A673 (cell line): Measurements from ENCODE around the gene TRIM14. TPM values are rescaled to one million over a fixed set of nuclear protein-coding genes. Genes with fewer than 3 reads are reported as not detected.

Source experiments
- BruUV-seq: library from RNA; stranded (reverse); fragments of 400-500 nt; replicated peaks from 2 replicates; lab custom pipeline; 2021; lab: Mats Ljungman, UMichigan
- CTCF ChIA-PET: fragments of 300-600 bp; sonication (Branson Sonifier 250); formaldehyde crosslinking; loops from one replicate; lab custom pipeline; 2022; ENCODE audit warnings: antibody characterized with exemption; lab: Charles Lee
- POLR2A ChIA-PET: fragments of 300-600 bp; sonication (Branson Sonifier 250); formaldehyde crosslinking; loops from one replicate; lab custom pipeline; 2022; ENCODE audit warnings: antibody characterized with exemption; ENCODE audit not compliant: low non-redundant PET; lab: Charles Lee
- DNase-seq: peaks from one replicate; pipeline ENCODE4 v3.0.0-alpha.2; 2015; ENCODE audit warnings: low spot score
- H3K27ac ChIP-seq: fragments of 200-600 bp; sonication (generic); 2 replicates; pipeline ENCODE4 v1.5.1; 2016; ENCODE audit warnings: mixed run types, low read depth, mild to moderate bottlenecking, mixed read lengths, antibody characterized with exemption, low read length; ENCODE audit not compliant: poor library complexity, severe bottlenecking
- H3K27me3 ChIP-seq: fragments of 200-600 bp; sonication (generic); replicated peaks from 2 replicates; pipeline ENCODE4 v1.6.1; 2017; ENCODE audit warnings: mixed run types, low read depth, mild to moderate bottlenecking, mixed read lengths, antibody characterized with exemption, low read length; ENCODE audit not compliant: insufficient read depth, poor library complexity
- H3K36me3 ChIP-seq: fragments of 200-600 bp; sonication (generic); 2 replicates; pipeline ENCODE4 v1.6.1; 2016; ENCODE audit warnings: mixed run types, mild to moderate bottlenecking, mixed read lengths, antibody characterized with exemption, low read length; ENCODE audit not compliant: insufficient read depth, poor library complexity, severe bottlenecking
- H3K4me1 ChIP-seq: fragments of 200-600 bp; sonication (generic); 2 replicates; pipeline ENCODE4 v1.6.1; 2017; ENCODE audit warnings: mixed run types, mild to moderate bottlenecking, mixed read lengths, antibody characterized with exemption, low read length; ENCODE audit not compliant: insufficient read depth, poor library complexity, severe bottlenecking
- H3K4me3 ChIP-seq: fragments of 200-600 bp; sonication (generic); 2 replicates; pipeline ENCODE4 v1.5.1; 2016; ENCODE audit warnings: low read depth, mixed run types, mild to moderate bottlenecking, mixed read lengths, low read length; ENCODE audit not compliant: poor library complexity, severe bottlenecking
- H3K9me3 ChIP-seq: fragments of 200-600 bp; sonication (generic); 2 replicates; pipeline ENCODE4 v1.6.1; 2016; ENCODE audit warnings: mixed run types, low read depth, mild to moderate bottlenecking, mixed read lengths, antibody characterized with exemption, low read length; ENCODE audit not compliant: poor library complexity, severe bottlenecking
- EZH2 ChIP-seq: fragments of 200-600 bp; sonication (generic); IDR thresholded peaks from 2 replicates; pipeline ENCODE4 v1.6.1; 2017; ENCODE audit warnings: borderline replicate concordance, low read depth, mild to moderate bottlenecking, mixed read lengths, antibody characterized with exemption, low read length; ENCODE audit not compliant: poor library complexity, severe bottlenecking
- intact Hi-C: fragments of 100-400 bp; cut with micrococcal nuclease; formaldehyde crosslinking; loops from one replicate; pipeline ENCODE4 v1.10.0; 2022; ENCODE audit not compliant: unreplicated experiment
- total RNA-seq: library from RNA; stranded (reverse); gene quantifications from 2 replicates; pipeline ENCODE4 v1.2.3, GENCODE V29; 2021
- TF ChIP-seq, protein P1 (sequence below): fragments of 300-800, 200-600 bp; sonication (generic); conservative IDR thresholded peaks from 2 replicates; pipeline ENCODE4 v1.5.1; 2017; ENCODE audit warnings: low read depth, mild to moderate bottlenecking, antibody characterized with exemption, low read length, moderate library complexity, mixed read lengths

The TRIM14 gene
- total RNA-seq, 1 experiment from 2014 or later = 3.8 TPM

DNA sequence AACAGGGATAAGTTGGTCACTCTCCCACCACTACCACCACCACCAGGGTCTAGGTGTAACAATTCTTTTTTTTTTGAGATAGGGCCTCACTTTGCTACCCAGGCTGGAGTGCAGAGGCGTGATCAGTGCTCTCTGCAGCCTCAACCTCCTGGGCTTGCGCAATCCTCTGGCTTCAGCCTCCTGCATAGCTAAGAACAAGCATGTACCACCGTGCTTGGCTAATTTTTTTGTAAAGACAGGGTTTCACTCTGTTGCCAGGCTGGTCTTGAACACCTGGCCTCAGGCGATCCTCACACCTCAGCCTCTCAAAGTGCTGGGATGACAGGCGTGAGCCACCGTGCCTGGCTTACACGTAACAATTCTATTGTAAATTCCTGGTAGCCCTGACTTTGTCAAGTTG is 45.9 kb upstream of the TRIM14 start:
- Histone ChIP-seq H3K36me3 (no peaks in the 10 kb centered on the region), H3K4me3 (no peak overlapping the region), H3K27me3 (no peaks in the 10 kb centered on the region), H3K4me1 (no peaks in the 10 kb centered on the region), H3K27ac (no peak overlapping the region), H3K9me3 (no peaks in the 10 kb centered on the region)
- no TSS peak for BruUV-seq
- intact Hi-C loops = no loop called here
- CTCF ChIA-PET = no interaction called here
- DNase-seq = no peak
- POLR2A ChIA-PET = no interaction called here
- TF ChIP-seq, protein P1, sequence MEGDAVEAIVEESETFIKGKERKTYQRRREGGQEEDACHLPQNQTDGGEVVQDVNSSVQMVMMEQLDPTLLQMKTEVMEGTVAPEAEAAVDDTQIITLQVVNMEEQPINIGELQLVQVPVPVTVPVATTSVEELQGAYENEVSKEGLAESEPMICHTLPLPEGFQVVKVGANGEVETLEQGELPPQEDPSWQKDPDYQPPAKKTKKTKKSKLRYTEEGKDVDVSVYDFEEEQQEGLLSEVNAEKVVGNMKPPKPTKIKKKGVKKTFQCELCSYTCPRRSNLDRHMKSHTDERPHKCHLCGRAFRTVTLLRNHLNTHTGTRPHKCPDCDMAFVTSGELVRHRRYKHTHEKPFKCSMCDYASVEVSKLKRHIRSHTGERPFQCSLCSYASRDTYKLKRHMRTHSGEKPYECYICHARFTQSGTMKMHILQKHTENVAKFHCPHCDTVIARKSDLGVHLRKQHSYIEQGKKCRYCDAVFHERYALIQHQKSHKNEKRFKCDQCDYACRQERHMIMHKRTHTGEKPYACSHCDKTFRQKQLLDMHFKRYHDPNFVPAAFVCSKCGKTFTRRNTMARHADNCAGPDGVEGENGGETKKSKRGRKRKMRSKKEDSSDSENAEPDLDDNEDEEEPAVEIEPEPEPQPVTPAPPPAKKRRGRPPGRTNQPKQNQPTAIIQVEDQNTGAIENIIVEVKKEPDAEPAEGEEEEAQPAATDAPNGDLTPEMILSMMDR = no peak
- TF ChIP-seq EZH2 = no peak

DNA sequence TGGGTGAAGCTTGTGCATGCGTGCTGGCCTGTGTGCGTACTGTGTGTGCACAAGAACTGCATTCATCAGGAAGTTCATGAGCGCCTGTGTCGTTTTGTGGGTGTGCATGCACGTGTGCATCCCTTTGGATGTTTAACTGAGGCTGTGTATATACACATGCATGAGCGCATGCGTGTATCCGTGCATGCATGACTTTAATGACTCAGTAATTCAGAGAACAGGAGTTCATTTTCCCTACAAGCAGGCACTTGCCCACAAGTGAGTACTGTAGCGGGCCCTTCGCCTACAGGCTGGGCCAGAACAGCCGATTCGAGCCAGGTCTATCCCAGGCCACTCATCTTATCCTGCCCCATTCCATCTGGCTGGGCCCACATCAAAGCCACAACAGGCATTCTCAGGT is 43.6 kb upstream of the TRIM14 start:
- H3K4me1 ChIP-seq = no peaks in the 10 kb centered on the region
- H3K36me3 ChIP-seq = no peaks in the 10 kb centered on the region
- no peak overlapping the region for H3K27ac ChIP-seq
- CTCF ChIA-PET = no interaction called here
- H3K27me3 ChIP-seq = no peaks in the 10 kb centered on the region
- no peak for DNase-seq
- H3K9me3 ChIP-seq = no peaks in the 10 kb centered on the region
- H3K4me3 ChIP-seq = no peak overlapping the region
- TF ChIP-seq EZH2 = no peak
- TF ChIP-seq, protein P1 = no peak
- intact Hi-C loops = no loop called here
- BruUV-seq = no TSS peak
- POLR2A ChIA-PET = no interaction called here

DNA sequence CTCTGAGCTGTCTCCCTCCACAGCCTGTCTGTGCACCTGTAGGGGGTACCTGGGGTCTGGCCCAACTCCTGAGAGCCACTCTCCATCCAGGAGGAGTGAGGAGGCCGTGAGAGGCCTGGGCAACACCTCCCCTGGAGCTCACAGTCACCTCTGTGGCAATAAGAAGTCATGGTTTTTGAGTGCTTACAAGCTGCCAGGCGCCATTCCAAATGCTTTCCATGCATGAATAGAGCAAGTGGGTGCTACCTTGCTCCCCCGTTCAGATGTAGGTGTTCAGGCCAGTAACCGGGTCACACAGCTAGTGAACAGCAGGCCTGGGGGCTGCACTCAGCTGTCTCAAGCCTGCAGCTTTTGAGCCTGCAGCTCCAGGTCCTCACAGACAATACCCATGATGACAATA is 42.8 kb upstream of the TRIM14 start:
- no TSS peak for BruUV-seq
- H3K36me3 ChIP-seq = no peaks in the 10 kb centered on the region
- no peaks in the 10 kb centered on the region for H3K9me3 ChIP-seq
- intact Hi-C loops = no loop called here
- no peak overlapping the region for H3K4me3 ChIP-seq
- no peak overlapping the region for H3K27ac ChIP-seq
- CTCF ChIA-PET = no interaction called here
- TF ChIP-seq, protein P1 = no peak
- no peak for TF ChIP-seq EZH2
- no peaks in the 10 kb centered on the region for H3K27me3 ChIP-seq
- no peaks in the 10 kb centered on the region for H3K4me1 ChIP-seq
- POLR2A ChIA-PET = no interaction called here
- no peak for DNase-seq
